ENCODE results near the gene KIFC1.
A peak's percentile ranks its signal among the peaks of the same experiment; 100 is the strongest.

Gene KIFC1

GRCh38 chr6:33439956-33440648, 48.5 kb downstream of the KIFC1 start:
- no peak for DNase-seq (ENCODE audit: low read depth in 2 of 3, low spot score in 1 of 3)

- no peak for DNase-seq (ENCODE audit: low read depth in 2 of 3, low spot score in 1 of 3)
Observed at GRCh38 chr6:33440649-33441309, 49.2 kb downstream of the KIFC1 start.

- DNase-seq (ENCODE audit: low read depth in 2 of 3, low spot score in 1 of 3), result no peak
Observed at GRCh38 chr6:33441457-33441856, 49.8 kb downstream of the KIFC1 start.

GRCh38 chr6:33442283-33442682, 50.7 kb downstream of the KIFC1 start:
- DNase-seq (ENCODE audit: low read depth in 2 of 3, low spot score in 1 of 3), result no peak

- no peak for DNase-seq (ENCODE audit: low read depth in 2 of 3, low spot score in 1 of 3)
Observed at GRCh38 chr6:33443025-33443424, 51.4 kb downstream of the KIFC1 start.

- DNase-seq (ENCODE audit: low read depth in 2 of 3, low spot score in 1 of 3), result no peak
Observed at GRCh38 chr6:33443619-33444504, 52.2 kb downstream of the KIFC1 start.

GRCh38 chr6:33445119-33445603, 53.5 kb downstream of the KIFC1 start:
- DNase-seq (ENCODE audit: low read depth in 2 of 3, low spot score in 1 of 3), result no peak

GRCh38 chr6:33446356-33446755, 54.7 kb downstream of the KIFC1 start:
- no peak for DNase-seq (ENCODE audit: low read depth in 2 of 3, low spot score in 1 of 3)

- DNase-seq (ENCODE audit: low read depth in 2 of 3, low spot score in 1 of 3), result no peak
Observed at GRCh38 chr6:33450434-33450833, 58.8 kb downstream of the KIFC1 start.

- no peak for DNase-seq (ENCODE audit: low read depth in 2 of 3, low spot score in 1 of 3)
Observed at GRCh38 chr6:33451606-33452005, 60.0 kb downstream of the KIFC1 start.

GRCh38 chr6:33452496-33452895, 60.9 kb downstream of the KIFC1 start:
- no peak for DNase-seq (ENCODE audit: low read depth in 2 of 3, low spot score in 1 of 3)

- no peak for DNase-seq (ENCODE audit: low read depth in 2 of 3, low spot score in 1 of 3)
Observed at GRCh38 chr6:33453393-33454008, 61.9 kb downstream of the KIFC1 start.

GRCh38 chr6:33454009-33454946, 62.7 kb downstream of the KIFC1 start, which contains the start of gene ZBTB9:
TSS of gene ZBTB9 (plus strand) at chr6:33454576. CDS start at chr6:33455101, 525 bp downstream.
- DNase-seq (ENCODE audit: low read depth in 2 of 3, low spot score in 1 of 3), result peak; percentile 89 to 94 (median 92)

GRCh38 chr6:33455051-33455450, 63.4 kb downstream of the KIFC1 start:
- no peak for DNase-seq (ENCODE audit: low read depth in 2 of 3, low spot score in 1 of 3)

GRCh38 chr6:33456156-33456555, 64.5 kb downstream of the KIFC1 start:
- DNase-seq (ENCODE audit: low read depth in 2 of 3, low spot score in 1 of 3), result no peak

- no peak for DNase-seq (ENCODE audit: low read depth in 2 of 3, low spot score in 1 of 3)
Observed at GRCh38 chr6:33458676-33459075, 67.1 kb downstream of the KIFC1 start.

- DNase-seq (ENCODE audit: low read depth in 2 of 3, low spot score in 1 of 3), result no peak
Observed at GRCh38 chr6:33459226-33459625, 67.6 kb downstream of the KIFC1 start.

Measured in stimulated activated CD4-positive, alpha-beta T cell treated with anti-CD3 and anti-CD28 coated beads, Interleukin-12 subunit alpha, Interleukin-12 subunit beta, amount 100 ng/mL, for 48 hours (primary cell).